ENCODE measurements around the gene CCDC149.

Gene CCDC149

GRCh38 chr4:24920008-24920407 lies 7.2 kb upstream of the CCDC149 start:
- Histone ChIP-seq H3K9me3 (ENCODE audit: insufficient read depth, low read length) (no peaks in the 10 kb centered on the region), H3K79me2 (ENCODE audit: low read length) (no peaks in the 10 kb centered on the region), H3K27ac (ENCODE audit: low read length) (no peak overlapping the region), H3K4me2 (ENCODE audit: low read length) (no peak overlapping the region), H3K4me3 (ENCODE audit: low read length) (no peak overlapping the region), H4K20me1 (ENCODE audit: insufficient read depth, low read length) (no peaks in the 10 kb centered on the region), H3K9ac (ENCODE audit: low read length) (no peak overlapping the region), H3K4me1 (ENCODE audit: low read length) (no peaks in the 10 kb centered on the region), H2AFZ (ENCODE audit: low read depth, low read length) (no peak overlapping the region), H3K27me3 (ENCODE audit: low read depth, low read length) (peaks cover 6% of the 10 kb centered on the region; the same call in 1 of the 2 replicates), H3K36me3 (replicated peaks; ENCODE audit: low read depth, low read length) (no peaks in the 10 kb centered on the region)
- TF ChIP-seq CTCF (IDR thresholded peaks at IDR 0.05; ENCODE audit: low read depth, low read length) (no peak), EZH2phosphoT487 (IDR thresholded peaks at IDR 0.05; ENCODE audit: low read depth) (no peak)

GRCh38 chr4:24917076-24917856 lies 4.4 kb upstream of the CCDC149 start:
- H3K27ac ChIP-seq (ENCODE audit: low read length) = no peak overlapping the region
- H2AFZ ChIP-seq (ENCODE audit: low read depth, low read length) = no peak overlapping the region
- H3K27me3 ChIP-seq (ENCODE audit: low read depth, low read length) = no peaks in the 10 kb centered on the region
- no peak overlapping the region for H3K4me2 ChIP-seq (ENCODE audit: low read length)
- H3K79me2 ChIP-seq (ENCODE audit: low read length) = no peaks in the 10 kb centered on the region
- no peak overlapping the region for H3K4me3 ChIP-seq (ENCODE audit: low read length)
- H4K20me1 ChIP-seq (ENCODE audit: insufficient read depth, low read length) = no peaks in the 10 kb centered on the region
- no peaks in the 10 kb centered on the region for H3K36me3 ChIP-seq (replicated peaks; ENCODE audit: low read depth, low read length)
- no peak overlapping the region for H3K9ac ChIP-seq (ENCODE audit: low read length)
- H3K9me3 ChIP-seq (ENCODE audit: insufficient read depth, low read length) = no peaks in the 10 kb centered on the region; the same call in 1 of the 2 replicates
- H3K4me1 ChIP-seq (ENCODE audit: low read length) = no peaks in the 10 kb centered on the region
- no peak for TF ChIP-seq CTCF (IDR thresholded peaks at IDR 0.05; ENCODE audit: low read depth, low read length)
- TF ChIP-seq EZH2phosphoT487 (IDR thresholded peaks at IDR 0.05; ENCODE audit: low read depth) = no peak

GRCh38 chr4:24915121-24915922 lies 2.5 kb upstream of the CCDC149 start:
- Histone ChIP-seq H3K9ac (ENCODE audit: low read length) (no peak overlapping the region), H3K4me1 (ENCODE audit: low read length) (no peaks in the 10 kb centered on the region)
- TF ChIP-seq EZH2phosphoT487 (IDR thresholded peaks at IDR 0.05; ENCODE audit: low read depth) (no peak), CTCF (IDR thresholded peaks at IDR 0.05; ENCODE audit: low read depth, low read length) (no peak)

GRCh38 chr4:24914460-24914859 lies 1.6 kb upstream of the CCDC149 start:
- no peak for TF ChIP-seq EZH2phosphoT487 (IDR thresholded peaks at IDR 0.05; ENCODE audit: low read depth)
- TF ChIP-seq CTCF (IDR thresholded peaks at IDR 0.05; ENCODE audit: low read depth, low read length) = no peak
- no peaks in the 10 kb centered on the region for H3K79me2 ChIP-seq (ENCODE audit: low read length)
- H3K27me3 ChIP-seq (ENCODE audit: low read depth, low read length) = no peaks in the 10 kb centered on the region
- H3K9me3 ChIP-seq (ENCODE audit: insufficient read depth, low read length) = no peaks in the 10 kb centered on the region; the same call in 1 of the 2 replicates
- H3K4me3 ChIP-seq (ENCODE audit: low read length) = no peak overlapping the region
- H3K4me1 ChIP-seq (ENCODE audit: low read length) = no peaks in the 10 kb centered on the region
- no peaks in the 10 kb centered on the region for H4K20me1 ChIP-seq (ENCODE audit: insufficient read depth, low read length)
- H3K9ac ChIP-seq (ENCODE audit: low read length) = no peak overlapping the region
- H3K4me2 ChIP-seq (ENCODE audit: low read length) = no peak overlapping the region
- H2AFZ ChIP-seq (ENCODE audit: low read depth, low read length) = no peak overlapping the region
- no peaks in the 10 kb centered on the region for H3K36me3 ChIP-seq (replicated peaks; ENCODE audit: low read depth, low read length)
- H3K27ac ChIP-seq (ENCODE audit: low read length) = no peak overlapping the region

More at GRCh38 chr4:24915121-24915922, 2.5 kb upstream of the CCDC149 start:
- Histone ChIP-seq H3K4me3 (ENCODE audit: low read length) (no peak overlapping the region), H3K4me2 (ENCODE audit: low read length) (no peak overlapping the region), H3K27me3 (ENCODE audit: low read depth, low read length) (no peaks in the 10 kb centered on the region), H2AFZ (ENCODE audit: low read depth, low read length) (no peak overlapping the region), H3K36me3 (replicated peaks; ENCODE audit: low read depth, low read length) (no peaks in the 10 kb centered on the region), H3K9me3 (ENCODE audit: insufficient read depth, low read length) (no peaks in the 10 kb centered on the region; the same call in 1 of the 2 replicates), H3K79me2 (ENCODE audit: low read length) (no peaks in the 10 kb centered on the region), H3K27ac (ENCODE audit: low read length) (no peak overlapping the region), H4K20me1 (ENCODE audit: insufficient read depth, low read length) (no peaks in the 10 kb centered on the region)
